GM12872 (cell line): ENCODE results near the gene NF1.

Experiments used
- TF ChIP-seq, protein P1 (sequence below): IDR thresholded peaks from 3 replicates; pipeline ENCODE4 v1.5.1; 2011; ENCODE audit warnings: low read depth, mild to moderate bottlenecking, low read length, moderate library complexity; ENCODE audit not compliant: insufficient read depth

Gene NF1

GRCh38 chr17:31100840-31101459 lies 6.2 kb downstream of the NF1 start:
- TF ChIP-seq, protein P1, sequence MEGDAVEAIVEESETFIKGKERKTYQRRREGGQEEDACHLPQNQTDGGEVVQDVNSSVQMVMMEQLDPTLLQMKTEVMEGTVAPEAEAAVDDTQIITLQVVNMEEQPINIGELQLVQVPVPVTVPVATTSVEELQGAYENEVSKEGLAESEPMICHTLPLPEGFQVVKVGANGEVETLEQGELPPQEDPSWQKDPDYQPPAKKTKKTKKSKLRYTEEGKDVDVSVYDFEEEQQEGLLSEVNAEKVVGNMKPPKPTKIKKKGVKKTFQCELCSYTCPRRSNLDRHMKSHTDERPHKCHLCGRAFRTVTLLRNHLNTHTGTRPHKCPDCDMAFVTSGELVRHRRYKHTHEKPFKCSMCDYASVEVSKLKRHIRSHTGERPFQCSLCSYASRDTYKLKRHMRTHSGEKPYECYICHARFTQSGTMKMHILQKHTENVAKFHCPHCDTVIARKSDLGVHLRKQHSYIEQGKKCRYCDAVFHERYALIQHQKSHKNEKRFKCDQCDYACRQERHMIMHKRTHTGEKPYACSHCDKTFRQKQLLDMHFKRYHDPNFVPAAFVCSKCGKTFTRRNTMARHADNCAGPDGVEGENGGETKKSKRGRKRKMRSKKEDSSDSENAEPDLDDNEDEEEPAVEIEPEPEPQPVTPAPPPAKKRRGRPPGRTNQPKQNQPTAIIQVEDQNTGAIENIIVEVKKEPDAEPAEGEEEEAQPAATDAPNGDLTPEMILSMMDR, result no peak

- TF ChIP-seq, protein P1, result no peak
Observed at GRCh38 chr17:31101943-31102342, 7.2 kb downstream of the NF1 start.

GRCh38 chr17:31105991-31106390 lies 11.2 kb downstream of the NF1 start:
- TF ChIP-seq, protein P1, result no peak

DNA sequence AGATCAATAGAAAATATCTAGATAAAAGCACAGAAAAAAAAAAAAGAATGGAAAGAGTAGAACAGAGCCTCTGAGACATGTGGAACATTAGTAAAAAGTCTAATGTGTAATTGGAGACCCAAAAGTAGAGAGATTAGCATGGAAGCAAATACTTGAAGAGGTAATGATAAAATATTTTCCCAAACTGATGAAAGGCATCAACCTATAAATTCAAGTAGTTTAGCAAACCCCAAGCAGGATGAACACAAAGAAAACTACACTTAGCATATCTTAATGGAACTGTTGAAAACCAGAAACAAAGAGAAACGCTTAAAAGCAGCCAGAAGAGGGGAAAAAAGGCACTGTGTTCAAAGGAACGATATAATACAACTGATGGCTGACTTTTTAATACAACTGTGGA lies 16.4 kb downstream of the NF1 start:
- TF ChIP-seq, protein P1, result no peak

- TF ChIP-seq, protein P1, result no peak
Observed at GRCh38 chr17:31112001-31112661, 17.4 kb downstream of the NF1 start.

DNA sequence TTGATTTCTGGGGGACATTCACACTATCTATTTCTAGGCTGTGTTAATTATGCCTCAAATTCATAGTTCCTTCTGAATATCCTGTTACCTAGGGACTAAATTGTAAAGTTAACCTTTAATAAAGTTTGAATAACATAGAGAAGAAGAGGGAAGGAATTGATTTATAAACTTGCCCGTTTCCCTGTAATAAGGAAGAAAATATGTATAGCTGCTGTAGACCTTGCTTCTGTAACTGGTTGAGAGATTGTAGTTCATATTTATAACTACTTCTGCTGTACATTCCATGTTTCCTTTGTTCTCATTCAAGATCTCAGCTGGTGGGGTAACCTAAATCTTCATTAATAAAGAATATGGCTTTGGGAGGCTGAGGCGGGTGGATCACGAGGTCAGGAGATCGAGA lies 19.2 kb downstream of the NF1 start:
- TF ChIP-seq, protein P1, result no peak

DNA sequence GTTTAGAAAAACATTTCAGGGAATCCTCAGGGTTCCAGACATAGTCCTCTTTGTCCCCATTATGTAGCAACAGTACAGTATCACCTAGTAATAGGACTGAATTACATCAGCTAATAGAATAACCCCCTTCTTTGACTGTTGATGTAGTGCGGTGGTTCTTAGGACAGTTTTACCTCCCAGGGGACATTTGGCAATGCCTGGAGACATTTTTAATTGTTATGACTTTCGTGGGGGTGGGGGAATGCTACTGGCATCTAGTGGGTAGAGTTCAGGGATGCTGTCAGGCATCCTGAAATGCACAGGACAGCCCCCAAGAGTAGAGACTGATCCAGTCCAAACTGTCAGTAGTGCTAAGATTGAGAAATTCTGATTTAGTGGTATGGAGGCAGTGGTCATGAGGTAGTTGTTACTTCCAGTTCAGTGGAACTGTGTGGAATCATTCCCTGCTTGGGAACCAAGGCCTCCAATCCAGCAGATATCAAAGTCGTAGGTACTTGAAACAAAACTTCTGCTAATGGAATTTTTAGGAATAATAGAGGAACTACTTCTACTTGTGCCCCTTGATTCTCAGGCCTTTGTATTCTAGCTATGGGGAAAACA lies 20.3 kb downstream of the NF1 start:
- TF ChIP-seq, protein P1, result no peak
